ENCODE results near the gene P2RX6. TPM values are rescaled to one million over a fixed set of nuclear protein-coding genes. Genes with fewer than 3 reads are reported as not detected.

P2RX6 gene
- 1.9 TPM for polyA plus RNA-seq (2012; ENCODE audit: insufficient read length, low read depth)

DNA sequence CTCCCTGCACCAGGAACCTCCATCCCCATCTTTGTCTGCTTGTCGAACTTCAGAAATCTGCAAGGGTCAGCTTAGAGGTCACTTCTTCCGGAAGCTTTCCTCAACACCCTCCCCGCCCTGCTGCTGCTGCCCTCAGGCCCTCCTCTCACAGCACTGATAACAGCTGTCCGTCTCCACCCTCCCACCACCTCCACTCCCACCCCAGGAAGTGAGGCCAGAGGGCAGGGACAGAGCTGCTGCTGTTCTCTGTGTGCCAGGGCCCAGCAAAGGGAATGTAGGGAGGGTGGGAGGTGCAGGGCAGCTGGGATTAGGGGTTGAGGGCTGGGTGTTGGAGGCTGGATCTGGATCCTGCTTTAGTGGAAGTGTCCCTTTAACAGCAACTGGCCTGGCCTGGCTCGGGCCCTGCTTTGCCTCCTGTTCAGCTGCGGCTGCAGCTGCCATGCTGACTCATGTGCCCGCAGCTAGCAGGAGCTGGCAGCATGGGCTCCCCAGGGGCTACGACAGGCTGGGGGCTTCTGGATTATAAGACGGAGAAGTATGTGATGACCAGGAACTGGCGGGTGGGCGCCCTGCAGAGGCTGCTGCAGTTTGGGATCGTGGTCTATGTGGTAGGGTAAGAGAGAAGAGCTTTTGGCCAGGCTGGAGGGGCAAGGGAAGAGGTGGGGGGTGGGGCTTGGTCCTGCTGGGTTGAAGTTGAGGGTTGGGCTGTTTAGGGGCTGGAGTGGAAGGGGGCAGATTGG is at the start of gene P2RX6:
P2RX6 (plus strand) TSS at position 440 of the 740 bp plus-strand sequence; CDS start at position 450, 10 bp downstream.
- TF ChIP-seq, protein P1, sequence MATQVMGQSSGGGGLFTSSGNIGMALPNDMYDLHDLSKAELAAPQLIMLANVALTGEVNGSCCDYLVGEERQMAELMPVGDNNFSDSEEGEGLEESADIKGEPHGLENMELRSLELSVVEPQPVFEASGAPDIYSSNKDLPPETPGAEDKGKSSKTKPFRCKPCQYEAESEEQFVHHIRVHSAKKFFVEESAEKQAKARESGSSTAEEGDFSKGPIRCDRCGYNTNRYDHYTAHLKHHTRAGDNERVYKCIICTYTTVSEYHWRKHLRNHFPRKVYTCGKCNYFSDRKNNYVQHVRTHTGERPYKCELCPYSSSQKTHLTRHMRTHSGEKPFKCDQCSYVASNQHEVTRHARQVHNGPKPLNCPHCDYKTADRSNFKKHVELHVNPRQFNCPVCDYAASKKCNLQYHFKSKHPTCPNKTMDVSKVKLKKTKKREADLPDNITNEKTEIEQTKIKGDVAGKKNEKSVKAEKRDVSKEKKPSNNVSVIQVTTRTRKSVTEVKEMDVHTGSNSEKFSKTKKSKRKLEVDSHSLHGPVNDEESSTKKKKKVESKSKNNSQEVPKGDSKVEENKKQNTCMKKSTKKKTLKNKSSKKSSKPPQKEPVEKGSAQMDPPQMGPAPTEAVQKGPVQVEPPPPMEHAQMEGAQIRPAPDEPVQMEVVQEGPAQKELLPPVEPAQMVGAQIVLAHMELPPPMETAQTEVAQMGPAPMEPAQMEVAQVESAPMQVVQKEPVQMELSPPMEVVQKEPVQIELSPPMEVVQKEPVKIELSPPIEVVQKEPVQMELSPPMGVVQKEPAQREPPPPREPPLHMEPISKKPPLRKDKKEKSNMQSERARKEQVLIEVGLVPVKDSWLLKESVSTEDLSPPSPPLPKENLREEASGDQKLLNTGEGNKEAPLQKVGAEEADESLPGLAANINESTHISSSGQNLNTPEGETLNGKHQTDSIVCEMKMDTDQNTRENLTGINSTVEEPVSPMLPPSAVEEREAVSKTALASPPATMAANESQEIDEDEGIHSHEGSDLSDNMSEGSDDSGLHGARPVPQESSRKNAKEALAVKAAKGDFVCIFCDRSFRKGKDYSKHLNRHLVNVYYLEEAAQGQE (IDR thresholded peaks at IDR 0.05; ENCODE audit: insufficient read depth in 1 of 2, low read depth in 2 of 2, low read length in 2 of 2), result no peak
- no peak; the same call in 1 of the 2 replicates for TF ChIP-seq SIN3A (IDR thresholded peaks at IDR 0.05; ENCODE audit: borderline replicate concordance, insufficient read depth, low read length)
- peak; percentile 66; the same call in 1 of the 2 replicates for TF ChIP-seq TAF1 (IDR thresholded peaks at IDR 0.05; ENCODE audit: borderline replicate concordance, insufficient read depth, low read length)
- TF ChIP-seq POLR2AphosphoS5 (IDR thresholded peaks at IDR 0.05; ENCODE audit: low read depth, low read length), result peak; percentile 67; the same call in 1 of the 2 replicates
- TF ChIP-seq FOXP2 (optimal IDR thresholded peaks at IDR 0.05; ENCODE audit: borderline replicate concordance, extremely low read depth, extremely low read length, insufficient read depth), result peak; percentile 22

- TF ChIP-seq, protein P1 (IDR thresholded peaks at IDR 0.05; ENCODE audit: insufficient read depth in 1 of 2, low read depth in 2 of 2, low read length in 2 of 2), result no peak
- TF ChIP-seq TAF1 (IDR thresholded peaks at IDR 0.05; ENCODE audit: borderline replicate concordance, insufficient read depth, low read length) (no peak), SIN3A (IDR thresholded peaks at IDR 0.05; ENCODE audit: borderline replicate concordance, insufficient read depth, low read length) (no peak), FOXP2 (optimal IDR thresholded peaks at IDR 0.05; ENCODE audit: borderline replicate concordance, extremely low read depth, extremely low read length, insufficient read depth) (no peak)
These were observed 48.8 kb upstream of the P2RX6 start for GRCh38 chr22:20965888-20966855.

- no peak for TF ChIP-seq SIN3A (IDR thresholded peaks at IDR 0.05; ENCODE audit: borderline replicate concordance, insufficient read depth, low read length)
- TF ChIP-seq, protein P1 (IDR thresholded peaks at IDR 0.05; ENCODE audit: insufficient read depth in 1 of 2, low read depth in 2 of 2, low read length in 2 of 2), result no peak
- TF ChIP-seq FOXP2 (optimal IDR thresholded peaks at IDR 0.05; ENCODE audit: borderline replicate concordance, extremely low read depth, extremely low read length, insufficient read depth), result no peak
- no peak for TF ChIP-seq POLR2AphosphoS5 (IDR thresholded peaks at IDR 0.05; ENCODE audit: low read depth, low read length)
- TF ChIP-seq TAF1 (IDR thresholded peaks at IDR 0.05; ENCODE audit: borderline replicate concordance, insufficient read depth, low read length), result no peak
These were observed 47.9 kb upstream of the P2RX6 start, which contains the start of gene AIFM3 for GRCh38 chr22:20966883-20967696. TSS of gene AIFM3 (plus strand) at chr22:20967255. CDS start at chr22:20967945, 690 bp downstream.

DNA sequence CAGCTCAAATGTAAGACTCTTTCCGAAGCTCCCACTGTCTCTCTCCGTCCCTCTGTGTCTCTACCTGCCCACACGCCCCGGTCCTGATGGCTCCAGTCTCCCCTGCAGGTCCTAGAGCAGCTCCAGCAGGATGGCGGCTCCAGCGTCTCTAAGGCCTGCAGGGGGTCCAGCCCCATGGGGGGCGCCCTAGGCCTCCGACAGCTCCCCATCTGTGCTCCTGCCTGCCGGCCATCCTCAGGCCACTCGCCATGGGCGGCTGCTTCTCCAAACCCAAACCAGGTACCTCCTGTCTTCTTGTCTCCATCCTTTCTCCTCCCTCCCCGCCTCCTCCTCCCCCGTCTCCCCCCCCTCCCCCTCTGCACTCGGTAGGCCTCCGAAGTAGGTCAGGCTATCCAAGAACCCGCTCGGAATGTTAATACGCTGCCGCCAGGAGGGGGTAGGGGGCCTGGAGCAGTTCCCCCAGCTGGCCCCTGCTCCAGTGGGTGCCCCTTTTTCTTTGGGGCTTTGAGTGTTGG is 47.2 kb upstream of the P2RX6 start:
- no peak for TF ChIP-seq POLR2AphosphoS5 (IDR thresholded peaks at IDR 0.05; ENCODE audit: low read depth, low read length)
- TF ChIP-seq, protein P1 (IDR thresholded peaks at IDR 0.05; ENCODE audit: insufficient read depth in 1 of 2, low read depth in 2 of 2, low read length in 2 of 2), result no peak
- no peak for TF ChIP-seq FOXP2 (optimal IDR thresholded peaks at IDR 0.05; ENCODE audit: borderline replicate concordance, extremely low read depth, extremely low read length, insufficient read depth)
- no peak for TF ChIP-seq TAF1 (IDR thresholded peaks at IDR 0.05; ENCODE audit: borderline replicate concordance, insufficient read depth, low read length)
- TF ChIP-seq SIN3A (IDR thresholded peaks at IDR 0.05; ENCODE audit: borderline replicate concordance, insufficient read depth, low read length), result no peak
